GM10266 (cell line): ENCODE data around the gene IMP4.

Experiments used
- DNase-seq: peaks from one replicate; pipeline ENCODE4 v3.0.0; 2012; ENCODE audit errors: extremely low spot score
- CTCF ChIP-seq: IDR thresholded peaks from 2 replicates; pipeline ENCODE4 v1.5.1; 2012; ENCODE audit warnings: mild to moderate bottlenecking, low read depth; ENCODE audit not compliant: control insufficient read depth, insufficient read depth; ENCODE audit errors: missing control alignments

Gene IMP4

GRCh38 chr2:130391872-130392670 lies 49.4 kb downstream of the IMP4 start:
- no peak for TF ChIP-seq CTCF
- no peak for DNase-seq

- no peak for TF ChIP-seq CTCF
- DNase-seq: no peak
Observed at GRCh38 chr2:130393318-130393910, 50.7 kb downstream of the IMP4 start.
